Measurements from ENCODE around the gene SPTA1. TPM values are rescaled to one million over a fixed set of nuclear protein-coding genes. Genes with fewer than 3 reads are reported as not detected.

The SPTA1 gene
- total and polyA plus RNA-seq, 8 donors = 3.3 TPM; not detected in 7

DNA sequence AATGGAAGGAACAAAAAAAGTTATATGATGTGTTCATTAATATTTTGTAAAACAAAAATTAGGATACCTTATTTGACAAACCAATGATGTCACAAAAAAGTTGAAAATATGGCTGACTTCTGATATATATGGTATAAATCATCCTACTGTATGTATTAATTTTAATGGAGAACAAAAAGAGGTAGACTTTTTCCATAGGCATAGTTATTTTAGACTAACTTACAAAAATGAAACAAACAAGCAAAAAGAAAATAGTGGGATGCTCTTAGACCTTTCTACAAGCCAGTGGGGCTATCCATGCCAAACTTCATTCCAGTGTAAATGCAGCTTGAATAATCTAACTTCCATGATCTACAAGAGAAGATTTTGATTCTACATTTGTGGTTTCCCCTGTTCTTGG lies 522 bp upstream of the SPTA1 start:
- TF ChIP-seq POLR2AphosphoS5 (IDR thresholded peaks at IDR 0.05) (no peak), POLR2A (IDR thresholded peaks at IDR 0.05) (no peak), EP300 (IDR thresholded peaks at IDR 0.05) (no peak)
- TF ChIP-seq, protein P1, sequence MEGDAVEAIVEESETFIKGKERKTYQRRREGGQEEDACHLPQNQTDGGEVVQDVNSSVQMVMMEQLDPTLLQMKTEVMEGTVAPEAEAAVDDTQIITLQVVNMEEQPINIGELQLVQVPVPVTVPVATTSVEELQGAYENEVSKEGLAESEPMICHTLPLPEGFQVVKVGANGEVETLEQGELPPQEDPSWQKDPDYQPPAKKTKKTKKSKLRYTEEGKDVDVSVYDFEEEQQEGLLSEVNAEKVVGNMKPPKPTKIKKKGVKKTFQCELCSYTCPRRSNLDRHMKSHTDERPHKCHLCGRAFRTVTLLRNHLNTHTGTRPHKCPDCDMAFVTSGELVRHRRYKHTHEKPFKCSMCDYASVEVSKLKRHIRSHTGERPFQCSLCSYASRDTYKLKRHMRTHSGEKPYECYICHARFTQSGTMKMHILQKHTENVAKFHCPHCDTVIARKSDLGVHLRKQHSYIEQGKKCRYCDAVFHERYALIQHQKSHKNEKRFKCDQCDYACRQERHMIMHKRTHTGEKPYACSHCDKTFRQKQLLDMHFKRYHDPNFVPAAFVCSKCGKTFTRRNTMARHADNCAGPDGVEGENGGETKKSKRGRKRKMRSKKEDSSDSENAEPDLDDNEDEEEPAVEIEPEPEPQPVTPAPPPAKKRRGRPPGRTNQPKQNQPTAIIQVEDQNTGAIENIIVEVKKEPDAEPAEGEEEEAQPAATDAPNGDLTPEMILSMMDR (IDR thresholded peaks at IDR 0.05) = no peak
- no peaks in the 10 kb centered on the region for H3K27me3 ChIP-seq
- no peak overlapping the region for H3K27ac ChIP-seq
- H3K4me3 ChIP-seq = no peak overlapping the region
- no peaks in the 10 kb centered on the region for H3K36me3 ChIP-seq
- no peaks in the 10 kb centered on the region for H3K9me3 ChIP-seq
- no peaks in the 10 kb centered on the region for H3K4me1 ChIP-seq
- intact Hi-C loops (cut with DNase I; ENCODE audit: low total_unique reads) = no loop called here
- DNase-seq = no peak

DNA sequence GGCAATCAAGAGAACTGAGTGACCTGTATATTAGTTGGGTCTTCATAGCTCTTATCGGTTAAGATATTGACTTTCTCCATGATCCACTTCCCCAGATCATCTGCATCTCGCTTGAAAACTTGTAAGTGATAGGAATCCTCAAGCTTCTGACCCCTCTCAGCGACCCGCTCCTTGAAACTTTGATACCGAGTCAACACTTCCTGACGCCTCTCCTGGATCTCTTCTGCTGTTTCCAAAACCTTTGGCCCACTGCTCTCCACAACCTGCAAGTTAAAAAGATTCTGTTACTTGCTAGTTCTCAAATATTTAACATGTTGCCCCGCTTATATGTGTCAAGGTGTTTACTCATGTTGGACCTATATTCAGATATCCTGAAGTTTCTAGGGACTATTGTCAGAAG lies 1.4 kb downstream of the SPTA1 start:
- intact Hi-C loops (cut with DNase I; ENCODE audit: low total_unique reads) = no loop called here
- no peak overlapping the region for H3K27ac ChIP-seq
- no peak for DNase-seq
- TF ChIP-seq, protein P1 (IDR thresholded peaks at IDR 0.05) = no peak
- TF ChIP-seq POLR2A (IDR thresholded peaks at IDR 0.05) (no peak), EP300 (IDR thresholded peaks at IDR 0.05) (no peak), POLR2AphosphoS5 (IDR thresholded peaks at IDR 0.05) (no peak)
- WGBS, 5 donors = 51 to 60% (median 54%) methylated on average over 7 of the region's 7 CpGs
- no peaks in the 10 kb centered on the region for H3K9me3 ChIP-seq
- no peaks in the 10 kb centered on the region for H3K4me1 ChIP-seq
- no peaks in the 10 kb centered on the region for H3K36me3 ChIP-seq
- no peak overlapping the region for H3K4me3 ChIP-seq
- no peaks in the 10 kb centered on the region for H3K27me3 ChIP-seq

DNA sequence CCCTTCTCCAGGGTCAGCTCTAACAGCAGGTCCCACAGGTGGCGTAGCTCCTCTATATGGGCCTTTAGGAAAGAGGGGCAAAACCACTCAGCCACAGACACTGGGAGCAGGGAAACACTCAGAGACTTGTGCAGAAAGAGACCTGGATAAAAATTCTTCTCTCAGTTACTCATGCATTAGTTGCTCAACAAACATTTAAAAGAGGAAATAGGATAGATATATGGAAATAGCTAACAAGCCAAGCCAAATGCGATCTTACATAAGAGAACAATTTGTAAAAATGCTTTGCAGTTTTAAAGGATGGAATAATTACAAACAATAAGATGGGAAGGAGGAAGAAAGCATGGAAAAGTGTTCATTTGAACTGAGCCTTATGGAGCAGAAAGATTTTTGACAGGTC lies 4.9 kb downstream of the SPTA1 start:
- WGBS, 5 donors = 90 to 95% (median 92%) methylated on average over 2 of the region's 2 CpGs
- H3K27ac ChIP-seq = no peak overlapping the region
- no peaks in the 10 kb centered on the region for H3K27me3 ChIP-seq
- no peak for DNase-seq
- intact Hi-C loops (cut with DNase I; ENCODE audit: low total_unique reads) = no loop called here
- H3K4me3 ChIP-seq = no peak overlapping the region
- no peaks in the 10 kb centered on the region for H3K36me3 ChIP-seq
- TF ChIP-seq POLR2A (IDR thresholded peaks at IDR 0.05) (no peak), POLR2AphosphoS5 (IDR thresholded peaks at IDR 0.05) (no peak), EP300 (IDR thresholded peaks at IDR 0.05) (no peak)
- TF ChIP-seq, protein P1 (IDR thresholded peaks at IDR 0.05) = no peak
- H3K9me3 ChIP-seq = no peaks in the 10 kb centered on the region
- H3K4me1 ChIP-seq = no peaks in the 10 kb centered on the region

- Histone ChIP-seq H3K4me1 (no peaks in the 10 kb centered on the region), H3K27me3 (peaks cover 0 to 5% (median 0%) of the 10 kb centered on the region in 3 donors), H3K4me3 (no peak overlapping the region), H3K27ac (no peak overlapping the region), H3K36me3 (no peaks in the 10 kb centered on the region), H3K9me3 (no peaks in the 10 kb centered on the region)
- intact Hi-C loops (cut with DNase I; ENCODE audit: low total_unique reads) = no loop called here
- 92 to 99% (median 97%) methylated on average over 1 of the region's 1 CpG for WGBS, 5 donors
- no peak for DNase-seq
- no peak for TF ChIP-seq POLR2A (IDR thresholded peaks at IDR 0.05)
Measured at GRCh38 chr1:158679289-158679688, 7.2 kb downstream of the SPTA1 start.

GRCh38 chr1:158675563-158676323 lies 10.8 kb downstream of the SPTA1 start:
- 24 to 51% (median 36%) methylated on average over 4 of the region's 4 CpGs for WGBS, 5 donors
- intact Hi-C loops (cut with DNase I; ENCODE audit: low total_unique reads) = no loop called here
- H3K9me3 ChIP-seq = no peaks in the 10 kb centered on the region
- TF ChIP-seq POLR2AphosphoS5 (IDR thresholded peaks at IDR 0.05) (no peak), POLR2A (IDR thresholded peaks at IDR 0.05) (no peak), EP300 (IDR thresholded peaks at IDR 0.05) (no peak)
- TF ChIP-seq, protein P1 (IDR thresholded peaks at IDR 0.05) = no peak
- peaks cover 0 to 7% (median 0%) of the 10 kb centered on the region in 3 donors for H3K27me3 ChIP-seq
- no peak for DNase-seq
- H3K4me1 ChIP-seq = no peaks in the 10 kb centered on the region
- no peaks in the 10 kb centered on the region for H3K36me3 ChIP-seq
- H3K27ac ChIP-seq = no peak overlapping the region
- H3K4me3 ChIP-seq = no peak overlapping the region
